Retina (tissue), 1 donor: ENCODE results near the gene KCNK4.
A peak's percentile ranks its signal among the peaks of the same experiment; 100 is the strongest.

Experiments
- DNase-seq: peaks from one replicate; pipeline ENCODE4 v3.0.0-alpha.2; 2016

KCNK4 gene

GRCh38 chr11:64331569-64332371 lies 40.7 kb downstream of the KCNK4 start:
- DNase-seq, result no peak

- no peak for DNase-seq
Measured at GRCh38 chr11:64333556-64333955, 42.5 kb downstream of the KCNK4 start.

- peak; percentile 48 for DNase-seq
Measured at GRCh38 chr11:64334764-64335735, 43.9 kb downstream of the KCNK4 start.

GRCh38 chr11:64337538-64338249 lies 46.6 kb downstream of the KCNK4 start:
- no peak for DNase-seq

GRCh38 chr11:64338716-64339115 lies 47.6 kb downstream of the KCNK4 start:
- DNase-seq, result no peak

GRCh38 chr11:64339286-64339685 lies 48.2 kb downstream of the KCNK4 start:
- DNase-seq, result no peak

- no peak for DNase-seq
Measured at GRCh38 chr11:64339754-64340408, 48.8 kb downstream of the KCNK4 start, which contains the start of gene CCDC88B. CCDC88B (plus strand) TSS chr11:64340204; CDS start chr11:64340267, 63 bp downstream.

GRCh38 chr11:64340671-64341335 lies 49.7 kb downstream of the KCNK4 start:
- peak; percentile 53 for DNase-seq

GRCh38 chr11:64341429-64341828 lies 50.3 kb downstream of the KCNK4 start:
- DNase-seq, result no peak

- peak; percentile 81 for DNase-seq
Measured at GRCh38 chr11:64341851-64342791, 51.0 kb downstream of the KCNK4 start.

GRCh38 chr11:64342869-64343745 lies 52.0 kb downstream of the KCNK4 start:
- DNase-seq, result peak; percentile 15

- no peak for DNase-seq
Measured at GRCh38 chr11:64343767-64344559, 52.9 kb downstream of the KCNK4 start.

GRCh38 chr11:64344787-64345186 lies 53.7 kb downstream of the KCNK4 start:
- DNase-seq, result no peak

GRCh38 chr11:64347193-64347867 lies 56.2 kb downstream of the KCNK4 start:
- DNase-seq, result no peak

- no peak for DNase-seq
Measured at GRCh38 chr11:64348383-64349024, 57.4 kb downstream of the KCNK4 start.

GRCh38 chr11:64349025-64349387 lies 57.9 kb downstream of the KCNK4 start:
- no peak for DNase-seq

GRCh38 chr11:64349404-64349803 lies 58.3 kb downstream of the KCNK4 start:
- DNase-seq, result no peak
